Sciatic nerve (tissue), 2 donors: ENCODE measurements around the gene ME3. TPM values are rescaled to one million over a fixed set of nuclear protein-coding genes. Genes with fewer than 3 reads are reported as not detected.

Experiments
- ATAC-seq: fragments of 200-7000 bp; cut with Tn5 transposase; one replicate; pipeline ENCODE4 v1.9.1; 2020; ENCODE audit warnings: mild to moderate bottlenecking, moderate library complexity
- DNase-seq: peaks from one replicate; pipeline ENCODE4 v3.0.0-alpha.2; 2020; ENCODE audit warnings: low spot score
- intact Hi-C: fragments of 100-400 bp; cut with DNase I; formaldehyde crosslinking; loops from one replicate; pipeline ENCODE4 v1.14.2; 2022
- total RNA-seq: library from RNA; stranded (reverse); fragmentation: NEBNext Ultra II Directional; extraction: Animal tissue kit (Norgen Biotek cat#: 25700); gene quantifications from one replicate; pipeline ENCODE4 v1.2.1, GENCODE V29; 2021
- donor health status: DM: no; HTN: no; CAD: no.
- donor health status: DM: no; HTN: no; CAD: no.

Gene ME3
- total RNA-seq, 1 donor from 2014 or later = 17.5 TPM

GRCh38 chr11:86696004-86696403 is 23.6 kb upstream of the ME3 start:
- peak; percentile 51 for ATAC-seq

GRCh38 chr11:86695373-86695772 is 23.0 kb upstream of the ME3 start:
- ATAC-seq = no peak
- no peak for DNase-seq
- intact Hi-C loops = no loop called here

More at GRCh38 chr11:86696004-86696403, 23.6 kb upstream of the ME3 start:
- intact Hi-C loops = no loop called here
- DNase-seq = no peak

GRCh38 chr11:86693518-86693917 is 21.1 kb upstream of the ME3 start:
- intact Hi-C loops = no loop called here
- no peak for ATAC-seq
- DNase-seq = no peak

GRCh38 chr11:86692746-86693145 is 20.3 kb upstream of the ME3 start:
- no peak for DNase-seq
- intact Hi-C loops = no loop called here
- no peak for ATAC-seq

- intact Hi-C loops = no loop called here
- ATAC-seq = no peak
- no peak for DNase-seq
Observed at GRCh38 chr11:86692317-86692716, 19.9 kb upstream of the ME3 start.

- DNase-seq (no peak), ATAC-seq (no peak)
- intact Hi-C loops = no loop called here
Observed at GRCh38 chr11:86688398-86689179, 16.2 kb upstream of the ME3 start.

- intact Hi-C loops = no loop called here
- ATAC-seq (no peak), DNase-seq (no peak)
Observed at GRCh38 chr11:86687185-86687778, 14.9 kb upstream of the ME3 start.

- no peak for DNase-seq
- ATAC-seq = no peak
- intact Hi-C loops = no loop called here
Observed at GRCh38 chr11:86686531-86686930, 14.1 kb upstream of the ME3 start.

- ATAC-seq (no peak), DNase-seq (no peak)
- intact Hi-C loops = no loop called here
Observed at GRCh38 chr11:86681483-86681756, 9.0 kb upstream of the ME3 start.

GRCh38 chr11:86680716-86681482 is 8.5 kb upstream of the ME3 start:
- ATAC-seq (no peak), DNase-seq (no peak)
- intact Hi-C loops = no loop called here

GRCh38 chr11:86678823-86679222 is 6.4 kb upstream of the ME3 start:
- intact Hi-C loops = no loop called here
- DNase-seq = no peak
- no peak for ATAC-seq

GRCh38 chr11:86678296-86678695 is 5.9 kb upstream of the ME3 start:
- DNase-seq = no peak
- ATAC-seq = no peak
- intact Hi-C loops = no loop called here

GRCh38 chr11:86676533-86677154 is 4.2 kb upstream of the ME3 start:
- ATAC-seq (no peak), DNase-seq (no peak)
- intact Hi-C loops = no loop called here

GRCh38 chr11:86676010-86676409 is 3.6 kb upstream of the ME3 start:
- DNase-seq (no peak), ATAC-seq (no peak)
- intact Hi-C loops = no loop called here

- intact Hi-C loops = no loop called here
- DNase-seq = no peak
- ATAC-seq = no peak
Observed at GRCh38 chr11:86675017-86675416, 2.6 kb upstream of the ME3 start.

GRCh38 chr11:86673872-86674750 is 1.7 kb upstream of the ME3 start:
- intact Hi-C loops = no loop called here
- no peak for DNase-seq
- ATAC-seq = no peak

GRCh38 chr11:86673055-86673843 is 833 bp upstream of the ME3 start:
- no peak for DNase-seq
- intact Hi-C loops = no loop called here

GRCh38 chr11:86671531-86672006 is 847 bp downstream of the ME3 start:
- intact Hi-C loops = loop anchor here (1.0 kb wide), 1 partner anchor 131 kb away; no protein-coding TSS in a partner anchor
- DNase-seq = peak; percentile 88
- peak; percentile 59 for ATAC-seq

More at GRCh38 chr11:86673055-86673843, 833 bp upstream of the ME3 start:
- no peak for ATAC-seq
